HepG2 (cell line): ENCODE measurements around the gene WEE1. TPM values are rescaled to one million over a fixed set of nuclear protein-coding genes. Genes with fewer than 3 reads are reported as not detected.

Source experiments
- ARNTL ChIP-seq: sonication (generic); formaldehyde crosslinking; IDR thresholded peaks from 2 replicates; pipeline ENCODE4 v1.4.0; 2020; ENCODE audit warnings: mild to moderate bottlenecking, missing genetic modification reagents
- ETV5 ChIP-seq: IDR thresholded peaks from 2 replicates; pipeline ENCODE4 v1.6.1; 2018; ENCODE audit warnings: missing biosample characterization, missing genetic modification reagents, inconsistent platforms, borderline replicate concordance
- NR2F2 ChIP-seq: IDR thresholded peaks from 2 replicates; pipeline ENCODE4 v1.6.1; 2012; ENCODE audit warnings: low read depth, inconsistent platforms, borderline replicate concordance
- TEAD3 ChIP-seq: optimal IDR thresholded peaks from 2 replicates; pipeline ENCODE3; 2016; ENCODE audit warnings: borderline replicate concordance
- ZBTB3 ChIP-seq: sonication (generic); formaldehyde crosslinking; IDR thresholded peaks from 2 replicates; pipeline ENCODE4 v1.4.0; 2020; ENCODE audit warnings: low read depth, mild to moderate bottlenecking, moderate library complexity, missing genetic modification reagents, borderline replicate concordance
- ZMYM2 ChIP-seq: sonication (generic); formaldehyde crosslinking; IDR thresholded peaks from 2 replicates; pipeline ENCODE4 v1.8.0; 2022; ENCODE audit warnings: mild to moderate bottlenecking, missing genetic modification reagents
- ZNF3 ChIP-seq: IDR thresholded peaks from 2 replicates; pipeline ENCODE4 v1.7.0; 2017; ENCODE audit warnings: inconsistent platforms
- polyA plus RNA-seq, 8 experiments: library from polyadenylated mRNA; depleted of rRNA in 3 of 8; stranded (reverse) in 7 of 8; unstranded in 1 of 8; fragments of >200 nt; fragmentation: Illumina TruSeq in 4 of 8; extraction: Trizol in 4 of 8; gene quantifications; 2 replicates each; pipeline versions ENCODE4 v1.2.1 to v1.2.3, GENCODE V29; 2011 to 2016; ENCODE audit warnings: low read depth in 4 of 8, missing spikeins in 1 of 8, mixed read lengths in 1 of 8; ENCODE audit not compliant: insufficient read depth in 1 of 8
- total RNA-seq, 5 experiments: library from RNA; depleted of rRNA; stranded (reverse); fragments of >200 nt; fragmentation: Illumina TruSeq; extraction: Trizol; gene quantifications; 2 replicates each; pipeline ENCODE4 v1.2.3, GENCODE V29; 2016; ENCODE audit warnings: low read depth in 1 of 5
- TF ChIP-seq, protein P1 (sequence below): sonication (generic); formaldehyde crosslinking; IDR thresholded peaks from one replicate; pipeline ENCODE4 v1.5.1; 2020; ENCODE audit warnings: mild to moderate bottlenecking, missing genetic modification reagents; ENCODE audit errors: not compliant biosample characterization
- TF ChIP-seq, protein P2 (sequence below): sonication (generic); formaldehyde crosslinking; IDR thresholded peaks from 2 replicates; pipeline ENCODE4 v1.5.0; 2020; ENCODE audit warnings: mild to moderate bottlenecking, missing genetic modification reagents, moderate library complexity
- TF ChIP-seq, protein P3 (sequence below): sonication (generic); formaldehyde crosslinking; IDR thresholded peaks from 2 replicates; pipeline ENCODE4 v1.4.0; 2020; ENCODE audit warnings: missing genetic modification reagents, borderline replicate concordance
- TF ChIP-seq, protein P4 (sequence below): sonication (generic); formaldehyde crosslinking; IDR thresholded peaks from 2 replicates; pipeline ENCODE4 v1.5.0; 2020; ENCODE audit warnings: mild to moderate bottlenecking, missing genetic modification reagents

Gene WEE1
- total and polyA plus RNA-seq, 2 of the 13 experiments (the other 11 are each of a cell fraction or from before 2014, with no cell fraction given), result 31.4 to 63.7 TPM

DNA sequence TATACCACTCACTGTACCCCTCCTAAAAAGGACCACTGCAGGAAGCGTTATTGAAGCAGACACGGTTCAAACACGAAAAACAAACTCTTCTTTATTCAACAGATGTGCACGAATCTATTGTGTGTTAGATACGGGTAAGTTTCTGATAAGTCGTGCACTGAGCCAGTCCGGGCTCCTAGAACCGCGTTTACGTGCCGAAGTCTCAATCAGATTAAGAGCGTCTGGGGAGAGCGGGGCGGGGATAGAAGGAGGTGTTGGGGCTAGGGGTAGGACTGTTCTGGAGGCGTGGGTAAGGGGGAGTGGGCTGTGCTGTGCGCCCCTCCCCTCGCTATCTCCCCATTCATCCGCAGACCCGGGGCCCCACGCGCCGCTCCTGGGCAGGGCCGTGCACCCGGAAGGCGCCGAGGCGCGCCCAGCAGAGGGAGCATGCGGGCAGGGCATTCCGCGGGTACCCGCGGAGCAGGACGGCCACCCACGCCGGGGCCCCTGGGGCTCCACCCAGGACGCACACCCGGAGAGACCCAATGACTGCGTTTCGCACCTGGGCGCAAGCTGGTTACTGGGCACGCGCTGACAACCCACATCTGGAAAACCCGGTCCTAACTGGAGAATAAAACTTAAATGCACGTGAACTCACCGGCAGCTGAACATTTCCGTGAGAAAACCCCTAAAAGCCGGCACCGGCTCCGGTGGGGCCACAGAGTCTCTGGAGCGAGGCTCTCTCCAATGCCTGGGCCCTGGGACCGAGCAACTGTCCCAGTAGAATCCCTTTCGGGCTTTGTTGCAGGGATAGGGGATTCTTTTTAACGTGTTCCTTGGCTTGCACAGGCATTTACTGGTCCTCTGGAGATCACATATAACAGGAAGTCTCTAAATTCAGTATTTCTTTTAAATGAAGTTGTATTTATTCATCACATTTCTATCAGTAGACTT, 40.6 kb downstream of the WEE1 start (continued):
- TF ChIP-seq, protein P1, sequence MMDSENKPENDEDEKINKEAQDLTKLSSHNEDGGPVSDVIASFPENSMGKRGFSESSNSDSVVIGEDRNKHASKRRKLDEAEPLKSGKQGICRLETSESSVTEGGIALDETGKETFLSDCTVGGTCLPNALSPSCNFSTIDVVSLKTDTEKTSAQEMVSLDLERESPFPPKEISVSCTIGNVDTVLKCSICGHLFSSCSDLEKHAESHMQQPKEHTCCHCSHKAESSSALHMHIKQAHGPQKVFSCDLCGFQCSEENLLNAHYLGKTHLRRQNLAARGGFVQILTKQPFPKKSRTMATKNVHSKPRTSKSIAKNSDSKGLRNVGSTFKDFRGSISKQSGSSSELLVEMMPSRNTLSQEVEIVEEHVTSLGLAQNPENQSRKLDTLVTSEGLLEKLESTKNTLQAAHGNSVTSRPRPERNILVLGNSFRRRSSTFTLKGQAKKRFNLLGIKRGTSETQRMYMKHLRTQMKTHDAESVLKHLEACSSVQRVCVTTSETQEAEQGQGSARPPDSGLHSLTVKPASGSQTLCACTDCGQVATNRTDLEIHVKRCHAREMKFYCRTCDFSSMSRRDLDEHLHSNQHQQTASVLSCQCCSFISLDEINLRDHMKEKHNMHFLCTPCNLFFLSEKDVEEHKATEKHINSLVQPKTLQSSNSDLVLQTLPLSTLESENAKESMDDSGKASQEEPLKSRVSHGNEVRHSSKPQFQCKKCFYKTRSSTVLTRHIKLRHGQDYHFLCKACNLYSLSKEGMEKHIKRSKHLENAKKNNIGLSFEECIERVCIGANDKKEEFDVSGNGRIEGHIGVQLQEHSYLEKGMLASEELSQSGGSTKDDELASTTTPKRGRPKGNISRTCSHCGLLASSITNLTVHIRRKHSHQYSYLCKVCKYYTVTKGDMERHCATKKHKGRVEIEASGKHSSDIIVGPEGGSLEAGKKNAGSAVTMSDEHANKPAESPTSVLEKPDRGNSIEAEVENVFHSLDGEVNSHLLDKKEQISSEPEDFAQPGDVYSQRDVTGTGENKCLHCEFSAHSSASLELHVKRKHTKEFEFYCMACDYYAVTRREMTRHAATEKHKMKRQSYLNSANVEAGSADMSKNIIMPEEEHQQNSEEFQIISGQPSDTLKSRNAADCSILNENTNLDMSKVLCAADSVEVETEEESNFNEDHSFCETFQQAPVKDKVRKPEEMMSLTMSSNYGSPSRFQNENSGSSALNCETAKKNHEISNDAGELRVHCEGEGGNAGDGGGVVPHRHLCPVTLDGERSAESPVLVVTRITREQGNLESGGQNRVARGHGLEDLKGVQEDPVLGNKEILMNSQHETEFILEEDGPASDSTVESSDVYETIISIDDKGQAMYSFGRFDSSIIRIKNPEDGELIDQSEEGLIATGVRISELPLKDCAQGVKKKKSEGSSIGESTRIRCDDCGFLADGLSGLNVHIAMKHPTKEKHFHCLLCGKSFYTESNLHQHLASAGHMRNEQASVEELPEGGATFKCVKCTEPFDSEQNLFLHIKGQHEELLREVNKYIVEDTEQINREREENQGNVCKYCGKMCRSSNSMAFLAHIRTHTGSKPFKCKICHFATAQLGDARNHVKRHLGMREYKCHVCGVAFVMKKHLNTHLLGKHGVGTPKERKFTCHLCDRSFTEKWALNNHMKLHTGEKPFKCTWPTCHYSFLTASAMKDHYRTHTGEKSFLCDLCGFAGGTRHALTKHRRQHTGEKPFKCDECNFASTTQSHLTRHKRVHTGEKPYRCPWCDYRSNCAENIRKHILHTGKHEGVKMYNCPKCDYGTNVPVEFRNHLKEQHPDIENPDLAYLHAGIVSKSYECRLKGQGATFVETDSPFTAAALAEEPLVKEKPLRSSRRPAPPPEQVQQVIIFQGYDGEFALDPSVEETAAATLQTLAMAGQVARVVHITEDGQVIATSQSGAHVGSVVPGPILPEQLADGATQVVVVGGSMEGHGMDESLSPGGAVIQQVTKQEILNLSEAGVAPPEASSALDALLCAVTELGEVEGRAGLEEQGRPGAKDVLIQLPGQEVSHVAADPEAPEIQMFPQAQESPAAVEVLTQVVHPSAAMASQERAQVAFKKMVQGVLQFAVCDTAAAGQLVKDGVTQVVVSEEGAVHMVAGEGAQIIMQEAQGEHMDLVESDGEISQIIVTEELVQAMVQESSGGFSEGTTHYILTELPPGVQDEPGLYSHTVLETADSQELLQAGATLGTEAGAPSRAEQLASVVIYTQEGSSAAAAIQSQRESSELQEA (CRISPR knock-in tag), result no peak
- TF ChIP-seq ARNTL (0 out of 2 replicates have a peak, but pooled peaks have one; percentile 28), ETV5 (CRISPR knock-in tag) (peak; percentile 84), NR2F2 (no peak), TEAD3 (peak; percentile 88), ZBTB3 (CRISPR knock-in tag) (no peak), ZNF3 (CRISPR knock-in tag) (no peak; the same call in 1 of the 2 replicates), ZMYM2 (CRISPR knock-in tag) (peak; percentile 65; the same call in 1 of the 2 replicates)
- TF ChIP-seq, protein P2, sequence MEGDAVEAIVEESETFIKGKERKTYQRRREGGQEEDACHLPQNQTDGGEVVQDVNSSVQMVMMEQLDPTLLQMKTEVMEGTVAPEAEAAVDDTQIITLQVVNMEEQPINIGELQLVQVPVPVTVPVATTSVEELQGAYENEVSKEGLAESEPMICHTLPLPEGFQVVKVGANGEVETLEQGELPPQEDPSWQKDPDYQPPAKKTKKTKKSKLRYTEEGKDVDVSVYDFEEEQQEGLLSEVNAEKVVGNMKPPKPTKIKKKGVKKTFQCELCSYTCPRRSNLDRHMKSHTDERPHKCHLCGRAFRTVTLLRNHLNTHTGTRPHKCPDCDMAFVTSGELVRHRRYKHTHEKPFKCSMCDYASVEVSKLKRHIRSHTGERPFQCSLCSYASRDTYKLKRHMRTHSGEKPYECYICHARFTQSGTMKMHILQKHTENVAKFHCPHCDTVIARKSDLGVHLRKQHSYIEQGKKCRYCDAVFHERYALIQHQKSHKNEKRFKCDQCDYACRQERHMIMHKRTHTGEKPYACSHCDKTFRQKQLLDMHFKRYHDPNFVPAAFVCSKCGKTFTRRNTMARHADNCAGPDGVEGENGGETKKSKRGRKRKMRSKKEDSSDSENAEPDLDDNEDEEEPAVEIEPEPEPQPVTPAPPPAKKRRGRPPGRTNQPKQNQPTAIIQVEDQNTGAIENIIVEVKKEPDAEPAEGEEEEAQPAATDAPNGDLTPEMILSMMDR (CRISPR knock-in tag), result peak; percentile 93
- TF ChIP-seq, protein P3, sequence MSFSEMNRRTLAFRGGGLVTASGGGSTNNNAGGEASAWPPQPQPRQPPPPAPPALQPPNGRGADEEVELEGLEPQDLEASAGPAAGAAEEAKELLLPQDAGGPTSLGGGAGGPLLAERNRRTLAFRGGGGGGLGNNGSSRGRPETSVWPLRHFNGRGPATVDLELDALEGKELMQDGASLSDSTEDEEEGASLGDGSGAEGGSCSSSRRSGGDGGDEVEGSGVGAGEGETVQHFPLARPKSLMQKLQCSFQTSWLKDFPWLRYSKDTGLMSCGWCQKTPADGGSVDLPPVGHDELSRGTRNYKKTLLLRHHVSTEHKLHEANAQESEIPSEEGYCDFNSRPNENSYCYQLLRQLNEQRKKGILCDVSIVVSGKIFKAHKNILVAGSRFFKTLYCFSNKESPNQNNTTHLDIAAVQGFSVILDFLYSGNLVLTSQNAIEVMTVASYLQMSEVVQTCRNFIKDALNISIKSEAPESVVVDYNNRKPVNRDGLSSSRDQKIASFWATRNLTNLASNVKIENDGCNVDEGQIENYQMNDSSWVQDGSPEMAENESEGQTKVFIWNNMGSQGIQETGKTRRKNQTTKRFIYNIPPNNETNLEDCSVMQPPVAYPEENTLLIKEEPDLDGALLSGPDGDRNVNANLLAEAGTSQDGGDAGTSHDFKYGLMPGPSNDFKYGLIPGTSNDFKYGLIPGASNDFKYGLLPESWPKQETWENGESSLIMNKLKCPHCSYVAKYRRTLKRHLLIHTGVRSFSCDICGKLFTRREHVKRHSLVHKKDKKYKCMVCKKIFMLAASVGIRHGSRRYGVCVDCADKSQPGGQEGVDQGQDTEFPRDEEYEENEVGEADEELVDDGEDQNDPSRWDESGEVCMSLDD, result peak; percentile 77; the same call in 1 of the 2 replicates
- TF ChIP-seq, protein P4, sequence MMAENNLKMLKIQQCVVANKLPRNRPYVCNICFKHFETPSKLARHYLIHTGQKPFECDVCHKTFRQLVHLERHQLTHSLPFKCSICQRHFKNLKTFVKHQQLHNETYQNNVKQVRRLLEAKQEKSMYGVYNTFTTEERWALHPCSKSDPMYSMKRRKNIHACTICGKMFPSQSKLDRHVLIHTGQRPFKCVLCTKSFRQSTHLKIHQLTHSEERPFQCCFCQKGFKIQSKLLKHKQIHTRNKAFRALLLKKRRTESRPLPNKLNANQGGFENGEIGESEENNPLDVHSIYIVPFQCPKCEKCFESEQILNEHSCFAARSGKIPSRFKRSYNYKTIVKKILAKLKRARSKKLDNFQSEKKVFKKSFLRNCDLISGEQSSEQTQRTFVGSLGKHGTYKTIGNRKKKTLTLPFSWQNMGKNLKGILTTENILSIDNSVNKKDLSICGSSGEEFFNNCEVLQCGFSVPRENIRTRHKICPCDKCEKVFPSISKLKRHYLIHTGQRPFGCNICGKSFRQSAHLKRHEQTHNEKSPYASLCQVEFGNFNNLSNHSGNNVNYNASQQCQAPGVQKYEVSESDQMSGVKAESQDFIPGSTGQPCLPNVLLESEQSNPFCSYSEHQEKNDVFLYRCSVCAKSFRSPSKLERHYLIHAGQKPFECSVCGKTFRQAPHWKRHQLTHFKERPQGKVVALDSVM (CRISPR knock-in tag), result peak; percentile 48
